SK-N-SH treated with all-trans-retinoic acid at 6 μM for 48 hours (cell line): ENCODE data around the gene CHDH.

Experiments
- ARNTL ChIP-seq: fragments of 450-650 bp; formaldehyde crosslinking; IDR thresholded peaks from 2 replicates; pipeline ENCODE4 v1.5.0; 2020; ENCODE audit warnings: low read depth, mild to moderate bottlenecking, moderate library complexity, borderline replicate concordance
- BACH2 ChIP-seq: fragments of 250-450 bp; sonication (Bioruptor Pico); IDR thresholded peaks from 2 replicates; pipeline ENCODE4 v1.9.0; 2021; ENCODE audit warnings: mild to moderate bottlenecking, borderline replicate concordance
- GLIS3 ChIP-seq: fragments of 250-450 bp; sonication (Bioruptor Pico); IDR thresholded peaks from 2 replicates; pipeline ENCODE4 v1.5.0; 2020; ENCODE audit warnings: mild to moderate bottlenecking, moderate library complexity
- ISL1 ChIP-seq: fragments of 250-450 bp; sonication (Bioruptor Pico); IDR thresholded peaks from 2 replicates; pipeline ENCODE4 v2.1.2; 2022; ENCODE audit warnings: mild to moderate bottlenecking, moderate library complexity
- PPARA ChIP-seq: fragments of 250-450 bp; sonication (Bioruptor Pico); IDR thresholded peaks from 2 replicates; pipeline ENCODE4 v1.5.0; 2020; ENCODE audit warnings: mild to moderate bottlenecking, borderline replicate concordance
- RARB ChIP-seq: fragments of 250-450 bp; sonication (Bioruptor Pico); IDR thresholded peaks from 2 replicates; pipeline ENCODE4 v1.8.0; 2021; ENCODE audit warnings: mild to moderate bottlenecking, moderate library complexity
- TCF4 ChIP-seq: fragments of 250-450 bp; sonication (Bioruptor Pico); IDR thresholded peaks from 2 replicates; pipeline ENCODE4 v1.8.0; 2021; ENCODE audit warnings: mild to moderate bottlenecking, moderate library complexity, borderline replicate concordance
- TOX ChIP-seq: fragments of 250-450 bp; sonication (Bioruptor Pico); IDR thresholded peaks from 2 replicates; pipeline ENCODE4 v1.8.0; 2021; ENCODE audit warnings: mild to moderate bottlenecking, moderate library complexity, borderline replicate concordance
- TSHZ2 ChIP-seq: fragments of 250-450 bp; sonication (Bioruptor Pico); IDR thresholded peaks from 2 replicates; pipeline ENCODE4 v1.5.0; 2020; ENCODE audit warnings: mild to moderate bottlenecking, moderate library complexity
- ZC3H10 ChIP-seq: fragments of 250-450 bp; sonication (Bioruptor Pico); IDR thresholded peaks from 2 replicates; pipeline ENCODE4 v1.5.1; 2021; ENCODE audit warnings: mild to moderate bottlenecking, moderate library complexity
- ZFP3 ChIP-seq: fragments of 250-450 bp; sonication (Bioruptor Pico); IDR thresholded peaks from 2 replicates; pipeline ENCODE4 v1.5.0; 2020; ENCODE audit warnings: mild to moderate bottlenecking, moderate library complexity
- ZNF70 ChIP-seq: fragments of 450-650 bp; formaldehyde crosslinking; IDR thresholded peaks from 2 replicates; pipeline ENCODE4 v1.5.0; 2020; ENCODE audit warnings: mild to moderate bottlenecking, moderate library complexity
- TF ChIP-seq, protein P1 (sequence below): fragments of 250-450 bp; sonication (Bioruptor Pico); IDR thresholded peaks from 2 replicates; pipeline ENCODE4 v1.5.1; 2021; ENCODE audit warnings: mild to moderate bottlenecking, moderate library complexity
- TF ChIP-seq, protein P2 (sequence below): fragments of 250-450 bp; sonication (Bioruptor Pico); IDR thresholded peaks from 2 replicates; pipeline ENCODE4 v1.8.0; 2020; ENCODE audit warnings: mild to moderate bottlenecking, moderate library complexity, borderline replicate concordance

DNA sequence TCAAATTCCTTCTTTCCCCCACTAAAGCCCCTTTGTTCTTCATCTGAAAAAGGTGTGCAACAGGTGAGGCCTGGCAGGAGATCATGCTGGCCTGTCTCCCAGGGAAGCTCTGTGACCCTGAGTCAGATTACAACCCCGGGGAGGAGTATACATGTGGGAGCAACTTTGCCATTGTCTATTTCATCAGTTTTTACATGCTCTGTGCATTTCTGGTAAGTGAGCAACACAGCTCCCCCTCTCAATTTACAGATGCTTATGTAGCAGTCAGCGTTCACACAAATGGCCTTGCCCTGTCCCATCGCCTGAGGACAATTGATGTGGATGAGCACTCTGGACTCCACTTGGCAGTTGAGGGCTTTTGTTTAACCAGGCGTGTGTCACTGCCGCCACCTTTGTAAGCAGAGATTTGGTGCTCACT lies 70.4 kb downstream of the CHDH start:
- no peak for TF ChIP-seq ZC3H10
- no peak for TF ChIP-seq TOX
- no peak for TF ChIP-seq BACH2 (CRISPR knock-in tag)
- no peak for TF ChIP-seq ISL1 (CRISPR knock-in tag)
- TF ChIP-seq, protein P1, sequence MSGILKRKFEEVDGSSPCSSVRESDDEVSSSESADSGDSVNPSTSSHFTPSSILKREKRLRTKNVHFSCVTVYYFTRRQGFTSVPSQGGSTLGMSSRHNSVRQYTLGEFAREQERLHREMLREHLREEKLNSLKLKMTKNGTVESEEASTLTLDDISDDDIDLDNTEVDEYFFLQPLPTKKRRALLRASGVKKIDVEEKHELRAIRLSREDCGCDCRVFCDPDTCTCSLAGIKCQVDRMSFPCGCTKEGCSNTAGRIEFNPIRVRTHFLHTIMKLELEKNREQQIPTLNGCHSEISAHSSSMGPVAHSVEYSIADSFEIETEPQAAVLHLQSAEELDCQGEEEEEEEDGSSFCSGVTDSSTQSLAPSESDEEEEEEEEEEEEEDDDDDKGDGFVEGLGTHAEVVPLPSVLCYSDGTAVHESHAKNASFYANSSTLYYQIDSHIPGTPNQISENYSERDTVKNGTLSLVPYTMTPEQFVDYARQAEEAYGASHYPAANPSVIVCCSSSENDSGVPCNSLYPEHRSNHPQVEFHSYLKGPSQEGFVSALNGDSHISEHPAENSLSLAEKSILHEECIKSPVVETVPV (CRISPR knock-in tag): no peak
- TF ChIP-seq, protein P2, sequence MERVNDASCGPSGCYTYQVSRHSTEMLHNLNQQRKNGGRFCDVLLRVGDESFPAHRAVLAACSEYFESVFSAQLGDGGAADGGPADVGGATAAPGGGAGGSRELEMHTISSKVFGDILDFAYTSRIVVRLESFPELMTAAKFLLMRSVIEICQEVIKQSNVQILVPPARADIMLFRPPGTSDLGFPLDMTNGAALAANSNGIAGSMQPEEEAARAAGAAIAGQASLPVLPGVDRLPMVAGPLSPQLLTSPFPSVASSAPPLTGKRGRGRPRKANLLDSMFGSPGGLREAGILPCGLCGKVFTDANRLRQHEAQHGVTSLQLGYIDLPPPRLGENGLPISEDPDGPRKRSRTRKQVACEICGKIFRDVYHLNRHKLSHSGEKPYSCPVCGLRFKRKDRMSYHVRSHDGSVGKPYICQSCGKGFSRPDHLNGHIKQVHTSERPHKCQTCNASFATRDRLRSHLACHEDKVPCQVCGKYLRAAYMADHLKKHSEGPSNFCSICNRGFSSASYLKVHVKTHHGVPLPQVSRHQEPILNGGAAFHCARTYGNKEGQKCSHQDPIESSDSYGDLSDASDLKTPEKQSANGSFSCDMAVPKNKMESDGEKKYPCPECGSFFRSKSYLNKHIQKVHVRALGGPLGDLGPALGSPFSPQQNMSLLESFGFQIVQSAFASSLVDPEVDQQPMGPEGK: no peak
- no peak for TF ChIP-seq ARNTL (CRISPR knock-in tag)
- TF ChIP-seq ZNF70: no peak
- no peak for TF ChIP-seq TSHZ2 (CRISPR knock-in tag)
- TF ChIP-seq GLIS3 (CRISPR knock-in tag): no peak
- no peak for TF ChIP-seq TCF4
- no peak for TF ChIP-seq ZFP3 (CRISPR knock-in tag)
- TF ChIP-seq PPARA (CRISPR knock-in tag): no peak
- no peak for TF ChIP-seq RARB
